GM12875 (cell line): ENCODE data around the gene RNF215.

Experiments
- H3K4me3 ChIP-seq: one replicate; pipeline ENCODE4 v1.5.1; 2011; ENCODE audit warnings: low read depth, low read length, control low read depth
- CTCF ChIP-seq: IDR thresholded peaks from 2 replicates; pipeline ENCODE4 v1.5.1; 2011; ENCODE audit warnings: low read depth, mild to moderate bottlenecking, control low read depth, inconsistent platforms, low read length, moderate library complexity, borderline replicate concordance; ENCODE audit not compliant: insufficient read depth

The RNF215 gene

GRCh38 chr22:30381264-30381663 is 5.9 kb downstream of the RNF215 start:
- no peak overlapping the region for H3K4me3 ChIP-seq
- no peak for TF ChIP-seq CTCF

- TF ChIP-seq CTCF, result no peak
- H3K4me3 ChIP-seq, result no peak overlapping the region
Measured at GRCh38 chr22:30380011-30380410, 7.2 kb downstream of the RNF215 start.

- H3K4me3 ChIP-seq, result no peak overlapping the region
- no peak for TF ChIP-seq CTCF
Measured at GRCh38 chr22:30375312-30375849, 11.8 kb downstream of the RNF215 start.

- H3K4me3 ChIP-seq, result no peak overlapping the region
- no peak for TF ChIP-seq CTCF
Measured at GRCh38 chr22:30373331-30374325, 13.6 kb downstream of the RNF215 start.

GRCh38 chr22:30372915-30373314 is 14.3 kb downstream of the RNF215 start:
- no peak overlapping the region for H3K4me3 ChIP-seq
- TF ChIP-seq CTCF, result no peak

- no peak for TF ChIP-seq CTCF
Measured at GRCh38 chr22:30371981-30372380, 15.2 kb downstream of the RNF215 start.

GRCh38 chr22:30371321-30371720 is 15.9 kb downstream of the RNF215 start:
- H3K4me3 ChIP-seq, result no peak overlapping the region
- no peak for TF ChIP-seq CTCF

More at GRCh38 chr22:30371981-30372380, 15.2 kb downstream of the RNF215 start:
- no peak overlapping the region for H3K4me3 ChIP-seq
